SK-N-SH treated with all-trans-retinoic acid at 6 μM for 48 hours (cell line): ENCODE measurements around the gene ACOXL.

Source experiments
- ARNTL ChIP-seq: fragments of 450-650 bp; formaldehyde crosslinking; IDR thresholded peaks from 2 replicates; pipeline ENCODE4 v1.5.0; 2020; ENCODE audit warnings: low read depth, mild to moderate bottlenecking, moderate library complexity, borderline replicate concordance
- PPARA ChIP-seq: fragments of 250-450 bp; sonication (Bioruptor Pico); IDR thresholded peaks from 2 replicates; pipeline ENCODE4 v1.5.0; 2020; ENCODE audit warnings: mild to moderate bottlenecking, borderline replicate concordance
- TCF4 ChIP-seq: fragments of 250-450 bp; sonication (Bioruptor Pico); IDR thresholded peaks from 2 replicates; pipeline ENCODE4 v1.8.0; 2021; ENCODE audit warnings: mild to moderate bottlenecking, moderate library complexity, borderline replicate concordance
- ZFP3 ChIP-seq: fragments of 250-450 bp; sonication (Bioruptor Pico); IDR thresholded peaks from 2 replicates; pipeline ENCODE4 v1.5.0; 2020; ENCODE audit warnings: mild to moderate bottlenecking, moderate library complexity
- ZNF8 ChIP-seq: fragments of 450-650 bp; formaldehyde crosslinking; IDR thresholded peaks from 2 replicates; pipeline ENCODE4 v1.5.0; 2020; ENCODE audit warnings: mild to moderate bottlenecking, moderate library complexity
- TF ChIP-seq, protein P1 (sequence below): fragments of 250-450 bp; sonication (Bioruptor Pico); IDR thresholded peaks from 2 replicates; pipeline ENCODE4 v1.8.0; 2021; ENCODE audit warnings: low read depth, mild to moderate bottlenecking, moderate library complexity, borderline replicate concordance

DNA sequence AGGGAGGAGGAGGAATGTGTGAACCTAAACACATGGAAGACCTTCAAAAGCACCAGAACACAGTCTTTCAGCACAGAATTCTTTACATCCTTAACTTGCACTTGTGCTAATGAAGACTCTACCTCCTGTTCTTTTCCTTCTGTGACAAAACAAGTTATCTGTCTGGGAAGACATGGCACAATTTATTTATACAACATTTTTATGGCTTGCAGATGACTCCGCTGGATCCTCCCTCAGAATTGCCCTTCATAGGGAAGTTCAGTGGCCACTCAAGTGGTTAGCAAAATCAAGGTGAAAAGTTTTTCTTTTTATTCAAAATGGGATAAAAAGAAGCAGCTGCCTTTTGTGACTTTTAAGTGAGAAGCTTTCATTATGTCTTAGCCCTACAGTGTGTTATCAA lies 409.7 kb downstream of the ACOXL start:
- TF ChIP-seq, protein P1, sequence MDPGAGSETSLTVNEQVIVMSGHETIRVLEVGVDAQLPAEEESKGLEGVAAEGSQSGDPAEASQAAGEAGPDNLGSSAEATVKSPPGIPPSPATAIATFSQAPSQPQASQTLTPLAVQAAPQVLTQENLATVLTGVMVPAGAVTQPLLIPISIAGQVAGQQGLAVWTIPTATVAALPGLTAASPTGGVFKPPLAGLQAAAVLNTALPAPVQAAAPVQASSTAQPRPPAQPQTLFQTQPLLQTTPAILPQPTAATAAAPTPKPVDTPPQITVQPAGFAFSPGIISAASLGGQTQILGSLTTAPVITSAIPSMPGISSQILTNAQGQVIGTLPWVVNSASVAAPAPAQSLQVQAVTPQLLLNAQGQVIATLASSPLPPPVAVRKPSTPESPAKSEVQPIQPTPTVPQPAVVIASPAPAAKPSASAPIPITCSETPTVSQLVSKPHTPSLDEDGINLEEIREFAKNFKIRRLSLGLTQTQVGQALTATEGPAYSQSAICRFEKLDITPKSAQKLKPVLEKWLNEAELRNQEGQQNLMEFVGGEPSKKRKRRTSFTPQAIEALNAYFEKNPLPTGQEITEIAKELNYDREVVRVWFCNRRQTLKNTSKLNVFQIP (CRISPR knock-in tag): no peak
- no peak for TF ChIP-seq PPARA
- TF ChIP-seq ZNF8: no peak
- no peak for TF ChIP-seq TCF4
- TF ChIP-seq ZFP3 (CRISPR knock-in tag): no peak
- no peak for TF ChIP-seq ARNTL (CRISPR knock-in tag)
